Endothelial cell of umbilical vein (primary cell): ENCODE results near the gene ITFG1. TPM values are rescaled to one million over a fixed set of nuclear protein-coding genes. Genes with fewer than 3 reads are reported as not detected.

ENCODE experiments used
- BruUV-seq: library from RNA; stranded (reverse); fragments of 400-500 nt; replicated peaks from 2 replicates; lab custom pipeline; 2021; lab: Mats Ljungman, UMichigan
- CTCF ChIA-PET: fragments of 300-600, 350-600 bp; sonication (Branson Sonifier 250); formaldehyde crosslinking; loops from one replicate; lab custom pipeline; 2021; ENCODE audit warnings: antibody characterized with exemption, inconsistent platforms; lab: Charles Lee
- POLR2A ChIA-PET: fragments of 300-600, 350-600 bp; sonication (Branson Sonifier 250); formaldehyde crosslinking; loops from one replicate; lab custom pipeline; 2021; ENCODE audit warnings: antibody characterized with exemption, inconsistent platforms; lab: Charles Lee
- DNase-seq: peaks from one replicate; pipeline ENCODE4 v3.0.0-alpha.2; 2011; ENCODE audit warnings: low read depth, low spot score
- FAIRE-seq: peaks from 2 replicates; lab custom pipeline; 2011; peaks lifted over from hg19 to GRCh38; lab: Jason Lieb, UNC
- H2AFZ ChIP-seq: 2 replicates; pipeline ENCODE4 v1.6.0; 2012; ENCODE audit warnings: low read depth, low read length, control low read depth, inconsistent platforms
- H3K27ac ChIP-seq: 2 replicates; pipeline ENCODE4 v1.5.1; 2011; ENCODE audit warnings: low read depth, mild to moderate bottlenecking, control low read depth, low read length, moderate library complexity; ENCODE audit not compliant: insufficient read depth
- H3K27me3 ChIP-seq, 2 experiments: 2 replicates each; pipeline versions ENCODE4 v1.6.0 to v1.6.1; 2011; ENCODE audit warnings: low read length in 2 of 2, mixed read lengths in 1 of 2; ENCODE audit not compliant: control insufficient read depth in 2 of 2, insufficient read depth in 2 of 2
- H3K36me3 ChIP-seq, 2 experiments: 2 replicates in 1 of 2; 3 replicates in 1 of 2; pipeline ENCODE4 v1.5.1; 2011; ENCODE audit warnings: low read length in 2 of 2, mild to moderate bottlenecking in 1 of 2, moderate library complexity in 1 of 2; ENCODE audit not compliant: control insufficient read depth in 2 of 2, insufficient read depth in 2 of 2; ENCODE audit errors: extremely low read depth in 1 of 2
- H3K4me1 ChIP-seq: 3 replicates; pipeline ENCODE4 v1.5.1; 2011; ENCODE audit warnings: mild to moderate bottlenecking, low read length; ENCODE audit not compliant: control insufficient read depth, insufficient read depth; ENCODE audit errors: extremely low read depth
- H3K4me2 ChIP-seq: 2 replicates; pipeline ENCODE4 v1.6.1; 2011; ENCODE audit warnings: low read length, control low read depth, mixed read lengths; ENCODE audit not compliant: insufficient read depth
- H3K4me3 ChIP-seq, 3 experiments: fragments of 200-600 bp in 1 of 3; sonication (generic), shearing (Covaris generic) in 1 of 3; replicated peaks in 1 of 3; 2 replicates each; pipeline ENCODE4 v1.5.1; 2011 to 2016; ENCODE audit warnings: control low read depth in 3 of 3, low read length in 3 of 3, mild to moderate bottlenecking in 2 of 3, inconsistent platforms in 1 of 3, low read depth in 1 of 3, moderate library complexity in 1 of 3; ENCODE audit not compliant: insufficient read depth in 1 of 3
- H3K79me2 ChIP-seq: 2 replicates; pipeline ENCODE4 v1.6.0; 2012; ENCODE audit warnings: low read length, inconsistent platforms; ENCODE audit not compliant: control insufficient read depth, insufficient read depth
- H3K9ac ChIP-seq: replicated peaks from 2 replicates; pipeline ENCODE3; 2011; ENCODE audit warnings: low read length, control low read depth; ENCODE audit not compliant: insufficient read depth; ENCODE audit errors: extremely low read depth
- H3K9me1 ChIP-seq: replicated peaks from 3 replicates; pipeline ENCODE4 v1.6.0; 2011; ENCODE audit warnings: mild to moderate bottlenecking, low read length; ENCODE audit not compliant: control insufficient read depth, insufficient read depth; ENCODE audit errors: extremely low read depth
- H3K9me3 ChIP-seq: replicated peaks from 2 replicates; pipeline ENCODE4 v1.5.1; 2012; ENCODE audit warnings: low read length, inconsistent platforms; ENCODE audit not compliant: control insufficient read depth, insufficient read depth
- H4K20me1 ChIP-seq: replicated peaks from 2 replicates; pipeline ENCODE3; 2011; ENCODE audit warnings: mild to moderate bottlenecking, low read length; ENCODE audit not compliant: control insufficient read depth, insufficient read depth; ENCODE audit errors: extremely low read depth
- CTCF ChIP-seq, 2 donors: IDR thresholded peaks; 1 replicate in 1 of 2; 2 replicates in 1 of 2; pipeline ENCODE4 v1.5.1; 2011; ENCODE audit warnings: low read length in 2 of 2, mild to moderate bottlenecking in 2 of 2, moderate library complexity in 2 of 2, control low read depth in 1 of 2, inconsistent platforms in 1 of 2, low read depth in 1 of 2; ENCODE audit not compliant: insufficient read depth in 1 of 2; ENCODE audit errors: extremely low read depth in 1 of 2
- EZH2 ChIP-seq: IDR thresholded peaks from 2 replicates; pipeline ENCODE4 v1.6.1; 2012; ENCODE audit warnings: borderline replicate concordance, low read depth, mild to moderate bottlenecking, moderate library complexity, low read length, inconsistent platforms; ENCODE audit not compliant: severe bottlenecking
- FOS ChIP-seq: IDR thresholded peaks from 2 replicates; pipeline ENCODE4 v1.6.1; 2011; ENCODE audit warnings: mild to moderate bottlenecking, low read length, moderate library complexity, borderline replicate concordance; ENCODE audit not compliant: insufficient read depth
- GATA2 ChIP-seq: IDR thresholded peaks from 2 replicates; pipeline ENCODE4 v1.7.0; 2011; ENCODE audit warnings: low read depth, mild to moderate bottlenecking, moderate library complexity, mixed read lengths, low read length; ENCODE audit not compliant: insufficient read length, insufficient read depth
- JUN ChIP-seq: IDR thresholded peaks from 2 replicates; pipeline ENCODE4 v1.6.1; 2011; ENCODE audit warnings: borderline replicate concordance, low read depth; ENCODE audit not compliant: insufficient read length, insufficient read depth
- MAX ChIP-seq: IDR thresholded peaks from 2 replicates; pipeline ENCODE4 v1.6.1; 2011; ENCODE audit not compliant: insufficient read depth, insufficient read length
- MYC ChIP-seq: IDR thresholded peaks from one replicate; pipeline ENCODE4 v1.6.1; 2011; ENCODE audit warnings: mild to moderate bottlenecking, low read depth, low read length
- POLR2A ChIP-seq: IDR thresholded peaks from 2 replicates; pipeline ENCODE4 v1.6.1; 2012; ENCODE audit warnings: low read depth, mild to moderate bottlenecking, control low read depth, low read length
- POLR2AphosphoS5 ChIP-seq: IDR thresholded peaks from 2 replicates; pipeline ENCODE4 v1.6.1; 2012; ENCODE audit warnings: low read depth, mild to moderate bottlenecking, control low read depth, low read length, moderate library complexity; ENCODE audit not compliant: insufficient read depth
- dilution Hi-C: fragments of 300-500 bp; cut with MboI; formaldehyde crosslinking; loops from one replicate; pipeline ENCODE4 v1.15.0; 2019; ENCODE audit warnings: low sequenced_read_pairs; ENCODE audit not compliant: extremely low pct_ligation_motif_present
- intact Hi-C: fragments of 100-400 bp; cut with micrococcal nuclease; formaldehyde crosslinking; loops from one replicate; pipeline ENCODE4 v1.10.0; 2022
- polyA plus RNA-seq, 4 experiments: library from polyadenylated mRNA; depleted of rRNA in 3 of 4; stranded (reverse) in 3 of 4; unstranded in 1 of 4; fragments of >200 nt; gene quantifications; 2 replicates each; pipeline versions ENCODE4 v1.2.1 to v1.2.3, GENCODE V29; 2011 to 2012; ENCODE audit warnings: missing spikeins in 1 of 4
- total RNA-seq: library from RNA; stranded (reverse); gene quantifications from 2 replicates; pipeline ENCODE4 v1.2.3, GENCODE V29; 2021

ITFG1 gene
- total and polyA plus RNA-seq, 2 donors (not counting 3 experiments of a cell fraction or from before 2014, with no cell fraction given): 32.1 to 44.2 TPM

GRCh38 chr16:47504599-47504998 is 43.7 kb upstream of the ITFG1 start:
- H3K9ac ChIP-seq: no peak overlapping the region
- H3K4me1 ChIP-seq: no peaks in the 10 kb centered on the region
- H3K9me3 ChIP-seq: no peaks in the 10 kb centered on the region
- no peaks in the 10 kb centered on the region for H4K20me1 ChIP-seq
- no peaks in the 10 kb centered on the region for H3K27me3 ChIP-seq
- DNase-seq (no peak), FAIRE-seq (no peak)
- dilution Hi-C loops: no loop called here
- TF ChIP-seq POLR2A (no peak), JUN (no peak), EZH2 (no peak), CTCF (IDR thresholded peaks at IDR 0.05; ENCODE audit: extremely low read depth in 1 of 2, insufficient read depth in 1 of 2, low read depth in 1 of 2, low read length in 2 of 2) (no peak), FOS (no peak), MAX (no peak), POLR2AphosphoS5 (no peak), GATA2 (no peak), MYC (no peak)
- H2AFZ ChIP-seq: no peak overlapping the region
- peaks cover 7 to 9% of the 10 kb centered on the region in 2 experiments for H3K36me3 ChIP-seq
- intact Hi-C loops: no loop called here
- BruUV-seq: no TSS peak
- no peak overlapping the region for H3K27ac ChIP-seq
- H3K79me2 ChIP-seq: no peaks in the 10 kb centered on the region
- H3K4me3 ChIP-seq: no peak overlapping the region
- no peaks in the 10 kb centered on the region for H3K9me1 ChIP-seq
- H3K4me2 ChIP-seq: no peak overlapping the region
- CTCF ChIA-PET: no interaction called here
- POLR2A ChIA-PET: no interaction called here
